HepG2 (cell line): ENCODE results near the gene DLEC1. TPM values are rescaled to one million over a fixed set of nuclear protein-coding genes. Genes with fewer than 3 reads are reported as not detected.

Experiments
- ARHGAP35 ChIP-seq: sonication (generic); formaldehyde crosslinking; IDR thresholded peaks from 2 replicates; pipeline ENCODE4 v1.9.0; 2022; ENCODE audit warnings: mild to moderate bottlenecking, inconsistent platforms, moderate library complexity, missing genetic modification reagents, borderline replicate concordance
- ATF1 ChIP-seq: IDR thresholded peaks from 2 replicates; pipeline ENCODE4 v1.6.1; 2016; ENCODE audit warnings: mild to moderate bottlenecking, control low read depth
- CBX5 ChIP-seq: sonication (generic); formaldehyde crosslinking; IDR thresholded peaks from 2 replicates; pipeline ENCODE4 v1.4.0; 2020; ENCODE audit warnings: missing genetic modification reagents, borderline replicate concordance
- DNMT3B ChIP-seq: conservative IDR thresholded peaks from 2 replicates; pipeline ENCODE4 v1.6.1; 2016; ENCODE audit warnings: missing biosample characterization, control low read depth
- ERF ChIP-seq: IDR thresholded peaks from 2 replicates; pipeline ENCODE4 v1.6.1; 2018; ENCODE audit warnings: missing biosample characterization, missing genetic modification reagents
- FOXA3 ChIP-seq: IDR thresholded peaks from 2 replicates; pipeline ENCODE4 v1.6.1; 2016; ENCODE audit warnings: missing genetic modification reagents, missing compliant biosample characterization
- HDAC2 ChIP-seq: sonication (generic); formaldehyde crosslinking; IDR thresholded peaks from 2 replicates; pipeline ENCODE4 v1.4.0; 2020; ENCODE audit warnings: missing genetic modification reagents
- HOXD1 ChIP-seq: sonication (generic); formaldehyde crosslinking; IDR thresholded peaks from 2 replicates; pipeline ENCODE4 v1.5.0; 2020; ENCODE audit warnings: missing genetic modification reagents
- RAD51 ChIP-seq: fragments of 450-650 bp; IDR thresholded peaks from 2 replicates; pipeline ENCODE4 v1.6.1; 2016; ENCODE audit warnings: borderline replicate concordance
- REPIN1 ChIP-seq: sonication (generic); formaldehyde crosslinking; IDR thresholded peaks from 2 replicates; pipeline ENCODE4 v1.8.0; 2022; ENCODE audit warnings: missing genetic modification reagents, low read depth, mild to moderate bottlenecking, borderline replicate concordance
- SALL1 ChIP-seq: sonication (generic); formaldehyde crosslinking; IDR thresholded peaks from 2 replicates; pipeline ENCODE4 v1.8.0; 2022; ENCODE audit warnings: mild to moderate bottlenecking, missing genetic modification reagents
- SIX1 ChIP-seq: sonication (generic); formaldehyde crosslinking; IDR thresholded peaks from 2 replicates; pipeline ENCODE4 v1.4.0; 2020; ENCODE audit warnings: missing genetic modification reagents, borderline replicate concordance
- SP4 ChIP-seq: sonication (generic); formaldehyde crosslinking; IDR thresholded peaks from 2 replicates; pipeline ENCODE4 v1.8.1; 2023; ENCODE audit warnings: mild to moderate bottlenecking, missing genetic modification reagents
- STAG1 ChIP-seq: sonication (generic); formaldehyde crosslinking; IDR thresholded peaks from 2 replicates; pipeline ENCODE4 v1.4.0; 2020; ENCODE audit warnings: missing genetic modification reagents
- YY1 ChIP-seq: IDR thresholded peaks from 2 replicates; pipeline ENCODE4 v1.6.1; 2011; ENCODE audit warnings: low read length, low read depth, moderate library complexity, mild to moderate bottlenecking; ENCODE audit not compliant: insufficient read depth, insufficient replicate concordance
- ZC3H13 ChIP-seq: sonication (generic); formaldehyde crosslinking; IDR thresholded peaks from 2 replicates; pipeline ENCODE4 v1.8.1; 2023; ENCODE audit warnings: mild to moderate bottlenecking, missing genetic modification reagents, moderate library complexity
- ZFYVE20 ChIP-seq: sonication (generic); formaldehyde crosslinking; IDR thresholded peaks from 2 replicates; pipeline ENCODE4 v1.8.0; 2023; ENCODE audit warnings: low read depth, mild to moderate bottlenecking, moderate library complexity, missing genetic modification reagents, borderline replicate concordance
- ZNF180 ChIP-seq: sonication (generic); formaldehyde crosslinking; IDR thresholded peaks from 2 replicates; pipeline ENCODE4 v1.4.0; 2020; ENCODE audit warnings: low read depth, missing genetic modification reagents, borderline replicate concordance
- ZNF20 ChIP-seq: sonication (generic); formaldehyde crosslinking; IDR thresholded peaks from 2 replicates; pipeline ENCODE4 v1.4.0; 2020; ENCODE audit warnings: mild to moderate bottlenecking, moderate library complexity, missing genetic modification reagents
- ZNF264 ChIP-seq: sonication (generic); formaldehyde crosslinking; IDR thresholded peaks from 2 replicates; pipeline ENCODE4 v1.4.0; 2020; ENCODE audit warnings: missing genetic modification reagents
- ZNF589 ChIP-seq: sonication (generic); formaldehyde crosslinking; conservative IDR thresholded peaks from 2 replicates; pipeline ENCODE4 v1.8.0; 2022; ENCODE audit warnings: mild to moderate bottlenecking, moderate library complexity, missing genetic modification reagents
- ZNF672 ChIP-seq: sonication (generic); formaldehyde crosslinking; IDR thresholded peaks from 2 replicates; pipeline ENCODE4 v1.8.1; 2022; ENCODE audit warnings: missing genetic modification reagents
- polyA plus RNA-seq, 8 experiments: library from polyadenylated mRNA; depleted of rRNA in 3 of 8; stranded (reverse) in 7 of 8; unstranded in 1 of 8; fragments of >200 nt; fragmentation: Illumina TruSeq in 4 of 8; extraction: Trizol in 4 of 8; gene quantifications; 2 replicates each; pipeline versions ENCODE4 v1.2.1 to v1.2.3, GENCODE V29; 2011 to 2016; ENCODE audit warnings: low read depth in 4 of 8, missing spikeins in 1 of 8, mixed read lengths in 1 of 8; ENCODE audit not compliant: insufficient read depth in 1 of 8
- total RNA-seq, 5 experiments: library from RNA; depleted of rRNA; stranded (reverse); fragments of >200 nt; fragmentation: Illumina TruSeq; extraction: Trizol; gene quantifications; 2 replicates each; pipeline ENCODE4 v1.2.3, GENCODE V29; 2016; ENCODE audit warnings: low read depth in 1 of 5
- TF ChIP-seq, protein P1 (sequence below): sonication (generic); formaldehyde crosslinking; IDR thresholded peaks from 2 replicates; pipeline ENCODE4 v1.4.0; 2020; ENCODE audit warnings: missing genetic modification reagents
- TF ChIP-seq, protein P2 (sequence below): sonication (generic); formaldehyde crosslinking; IDR thresholded peaks from 2 replicates; pipeline ENCODE4 v1.4.0; 2020; ENCODE audit warnings: missing genetic modification reagents
- TF ChIP-seq, protein P3 (sequence below): sonication (generic); formaldehyde crosslinking; IDR thresholded peaks from 2 replicates; pipeline ENCODE4 v1.4.0; 2020; ENCODE audit warnings: missing genetic modification reagents

The DLEC1 gene
- total and polyA plus RNA-seq, 2 of the 13 experiments (the other 11 are each of a cell fraction or from before 2014, with no cell fraction given), result 0.09 TPM; not detected in 1

DNA sequence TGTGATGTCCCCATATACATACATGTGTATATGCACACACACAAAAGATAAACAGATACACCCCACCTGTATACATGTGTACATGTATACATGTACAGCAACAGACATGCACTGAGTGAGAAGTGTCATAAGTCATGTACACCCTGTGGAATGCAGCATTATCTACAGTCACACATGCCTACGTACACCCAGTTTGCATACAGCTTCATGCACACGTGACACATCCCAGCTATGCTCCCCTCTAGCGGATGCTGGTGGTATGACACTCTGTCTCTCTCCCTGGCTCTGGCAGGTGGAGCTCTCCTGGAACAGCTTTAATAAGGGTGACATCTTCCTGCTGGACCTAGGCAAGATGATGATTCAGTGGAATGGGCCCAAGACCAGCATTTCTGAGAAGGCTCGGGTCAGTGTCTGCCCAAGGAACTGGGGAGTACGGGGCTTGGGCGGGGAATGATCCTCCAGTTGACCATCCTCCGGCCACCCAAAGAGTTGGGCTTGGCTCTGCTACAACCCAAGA, 42.2 kb upstream of the DLEC1 start (continued):
- TF ChIP-seq YY1 (no peak), CBX5 (peak; percentile 55; the same call in 1 of the 2 replicates), SP4 (no peak), SALL1 (peak; percentile 27; the same call in 1 of the 2 replicates), ERF (CRISPR knock-in tag) (peak; percentile 44; the same call in 1 of the 2 replicates), ARHGAP35 (CRISPR knock-in tag) (no peak), ZFYVE20 (CRISPR knock-in tag) (no peak), RAD51 (peak; percentile 80), STAG1 (peak; percentile 75), ZC3H13 (CRISPR knock-in tag) (no peak), ZNF264 (CRISPR knock-in tag) (no peak), HDAC2 (CRISPR knock-in tag) (0 out of 2 replicates have a peak, but pooled peaks have one; percentile 48), ZNF180 (no peak), ATF1 (no peak), DNMT3B (CRISPR knock-in tag) (no peak), ZNF20 (CRISPR knock-in tag) (no peak), FOXA3 (CRISPR knock-in tag) (peak; percentile 51; the same call in 1 of the 2 replicates), REPIN1 (CRISPR knock-in tag) (peak; percentile 57; the same call in 1 of the 2 replicates), ZNF589 (no peak), ZNF672 (no peak), HOXD1 (CRISPR knock-in tag) (no peak), SIX1 (CRISPR knock-in tag) (no peak)
- TF ChIP-seq, protein P1, sequence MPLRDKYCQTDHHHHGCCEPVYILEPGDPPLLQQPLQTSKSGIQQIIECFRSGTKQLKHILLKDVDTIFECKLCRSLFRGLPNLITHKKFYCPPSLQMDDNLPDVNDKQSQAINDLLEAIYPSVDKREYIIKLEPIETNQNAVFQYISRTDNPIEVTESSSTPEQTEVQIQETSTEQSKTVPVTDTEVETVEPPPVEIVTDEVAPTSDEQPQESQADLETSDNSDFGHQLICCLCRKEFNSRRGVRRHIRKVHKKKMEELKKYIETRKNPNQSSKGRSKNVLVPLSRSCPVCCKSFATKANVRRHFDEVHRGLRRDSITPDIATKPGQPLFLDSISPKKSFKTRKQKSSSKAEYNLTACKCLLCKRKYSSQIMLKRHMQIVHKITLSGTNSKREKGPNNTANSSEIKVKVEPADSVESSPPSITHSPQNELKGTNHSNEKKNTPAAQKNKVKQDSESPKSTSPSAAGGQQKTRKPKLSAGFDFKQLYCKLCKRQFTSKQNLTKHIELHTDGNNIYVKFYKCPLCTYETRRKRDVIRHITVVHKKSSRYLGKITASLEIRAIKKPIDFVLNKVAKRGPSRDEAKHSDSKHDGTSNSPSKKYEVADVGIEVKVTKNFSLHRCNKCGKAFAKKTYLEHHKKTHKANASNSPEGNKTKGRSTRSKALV (CRISPR knock-in tag), result no peak
- TF ChIP-seq, protein P2, sequence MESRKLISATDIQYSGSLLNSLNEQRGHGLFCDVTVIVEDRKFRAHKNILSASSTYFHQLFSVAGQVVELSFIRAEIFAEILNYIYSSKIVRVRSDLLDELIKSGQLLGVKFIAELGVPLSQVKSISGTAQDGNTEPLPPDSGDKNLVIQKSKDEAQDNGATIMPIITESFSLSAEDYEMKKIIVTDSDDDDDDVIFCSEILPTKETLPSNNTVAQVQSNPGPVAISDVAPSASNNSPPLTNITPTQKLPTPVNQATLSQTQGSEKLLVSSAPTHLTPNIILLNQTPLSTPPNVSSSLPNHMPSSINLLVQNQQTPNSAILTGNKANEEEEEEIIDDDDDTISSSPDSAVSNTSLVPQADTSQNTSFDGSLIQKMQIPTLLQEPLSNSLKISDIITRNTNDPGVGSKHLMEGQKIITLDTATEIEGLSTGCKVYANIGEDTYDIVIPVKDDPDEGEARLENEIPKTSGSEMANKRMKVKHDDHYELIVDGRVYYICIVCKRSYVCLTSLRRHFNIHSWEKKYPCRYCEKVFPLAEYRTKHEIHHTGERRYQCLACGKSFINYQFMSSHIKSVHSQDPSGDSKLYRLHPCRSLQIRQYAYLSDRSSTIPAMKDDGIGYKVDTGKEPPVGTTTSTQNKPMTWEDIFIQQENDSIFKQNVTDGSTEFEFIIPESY (CRISPR knock-in tag), result peak; percentile 48; the same call in 1 of the 2 replicates
- TF ChIP-seq, protein P3, sequence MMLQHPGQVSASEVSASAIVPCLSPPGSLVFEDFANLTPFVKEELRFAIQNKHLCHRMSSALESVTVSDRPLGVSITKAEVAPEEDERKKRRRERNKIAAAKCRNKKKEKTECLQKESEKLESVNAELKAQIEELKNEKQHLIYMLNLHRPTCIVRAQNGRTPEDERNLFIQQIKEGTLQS (CRISPR knock-in tag), result 0 out of 2 replicates have a peak, but pooled peaks have one; percentile 14
